NCI-H1092 treated with DMSO at 0.1 percent for 48 hours (cell line): ENCODE results near the gene NT5DC4.

Source experiments
- DNase-seq: peaks from one replicate; lab custom pipeline; 2025; lab: John Stamatoyannopoulos, UW

The NT5DC4 gene

GRCh38 chr2:112754564-112754963 is 33.7 kb downstream of the NT5DC4 start:
- DNase-seq, result no peak

DNA sequence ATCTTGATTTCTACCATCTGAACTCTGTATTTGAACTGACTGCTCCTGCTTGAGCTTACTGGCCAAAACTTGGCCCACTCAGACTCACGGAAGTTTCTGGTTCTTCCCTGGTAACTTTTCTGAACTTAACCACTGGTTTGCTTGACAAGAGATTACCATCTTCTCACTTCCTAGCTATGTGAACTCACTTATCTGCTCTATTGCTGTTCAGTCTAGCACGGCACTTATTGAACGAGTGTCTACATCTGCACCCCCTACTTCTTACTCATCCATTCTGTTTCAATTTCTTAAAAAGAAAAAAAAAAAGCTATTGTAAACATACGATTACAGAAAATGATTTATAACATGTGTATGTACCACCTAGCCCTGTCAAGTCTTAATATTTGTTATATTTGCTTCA is 34.6 kb downstream of the NT5DC4 start:
- no peak for DNase-seq

DNA sequence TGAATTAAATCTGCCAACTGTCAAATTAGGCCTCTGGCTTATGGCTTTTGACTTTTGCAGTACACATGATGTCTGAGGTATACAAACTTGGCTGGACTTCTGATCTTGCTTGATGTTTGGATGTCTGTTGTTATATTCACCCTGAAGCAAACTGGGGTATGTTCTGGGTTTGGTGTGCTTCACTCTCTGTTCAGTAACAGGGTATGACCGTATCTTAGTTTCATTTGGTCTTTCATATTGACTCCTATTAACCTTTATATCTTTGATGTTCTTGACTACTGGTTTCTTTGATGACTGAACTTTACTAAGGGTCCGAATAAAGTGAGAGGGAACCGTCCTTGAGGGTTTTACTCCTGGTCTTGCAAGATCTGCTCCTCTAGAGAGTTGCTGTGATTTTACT is 35.4 kb downstream of the NT5DC4 start:
- DNase-seq, result no peak

- no peak for DNase-seq
Observed at GRCh38 chr2:112757265-112757664, 36.4 kb downstream of the NT5DC4 start.

GRCh38 chr2:112758711-112759110 is 37.9 kb downstream of the NT5DC4 start:
- no peak for DNase-seq

DNA sequence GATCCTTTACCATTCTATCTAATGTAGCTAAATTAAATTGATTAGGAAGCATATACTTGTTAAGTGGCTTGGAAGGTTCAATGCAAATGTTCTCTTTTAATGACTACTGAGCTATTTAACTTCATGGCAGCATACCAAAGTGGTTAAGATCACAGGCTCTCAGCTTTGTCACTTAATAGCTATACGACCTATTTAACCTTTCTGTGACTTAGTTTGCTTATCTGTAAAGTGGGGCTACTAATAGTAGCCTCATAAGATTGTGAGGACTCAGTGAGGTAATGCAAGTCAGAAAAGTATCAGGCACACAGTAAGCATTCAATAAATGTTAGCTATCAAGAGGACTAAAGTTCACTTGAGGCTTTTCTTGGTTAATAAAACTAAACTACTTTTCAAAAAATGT is 39.3 kb downstream of the NT5DC4 start:
- no peak for DNase-seq

DNA sequence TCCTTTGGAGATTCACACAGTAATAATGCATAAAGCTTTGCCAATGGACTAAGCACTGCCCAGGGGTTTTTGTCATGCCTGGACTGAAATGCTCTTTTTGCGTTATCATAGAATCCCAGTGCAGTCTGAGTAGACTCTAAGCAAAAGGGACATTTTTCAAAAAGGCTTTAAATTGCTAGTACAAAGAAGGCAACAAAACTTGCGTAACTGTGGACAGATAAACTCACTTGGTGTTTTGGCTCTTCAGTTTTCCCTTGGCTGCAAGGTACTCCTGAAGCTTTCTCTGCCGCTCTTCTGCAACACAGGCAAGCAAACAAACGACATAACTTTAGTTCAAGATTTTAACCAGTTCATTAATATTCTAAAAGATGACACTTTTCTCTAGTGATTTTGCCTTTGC is 41.5 kb downstream of the NT5DC4 start:
- no peak for DNase-seq

DNA sequence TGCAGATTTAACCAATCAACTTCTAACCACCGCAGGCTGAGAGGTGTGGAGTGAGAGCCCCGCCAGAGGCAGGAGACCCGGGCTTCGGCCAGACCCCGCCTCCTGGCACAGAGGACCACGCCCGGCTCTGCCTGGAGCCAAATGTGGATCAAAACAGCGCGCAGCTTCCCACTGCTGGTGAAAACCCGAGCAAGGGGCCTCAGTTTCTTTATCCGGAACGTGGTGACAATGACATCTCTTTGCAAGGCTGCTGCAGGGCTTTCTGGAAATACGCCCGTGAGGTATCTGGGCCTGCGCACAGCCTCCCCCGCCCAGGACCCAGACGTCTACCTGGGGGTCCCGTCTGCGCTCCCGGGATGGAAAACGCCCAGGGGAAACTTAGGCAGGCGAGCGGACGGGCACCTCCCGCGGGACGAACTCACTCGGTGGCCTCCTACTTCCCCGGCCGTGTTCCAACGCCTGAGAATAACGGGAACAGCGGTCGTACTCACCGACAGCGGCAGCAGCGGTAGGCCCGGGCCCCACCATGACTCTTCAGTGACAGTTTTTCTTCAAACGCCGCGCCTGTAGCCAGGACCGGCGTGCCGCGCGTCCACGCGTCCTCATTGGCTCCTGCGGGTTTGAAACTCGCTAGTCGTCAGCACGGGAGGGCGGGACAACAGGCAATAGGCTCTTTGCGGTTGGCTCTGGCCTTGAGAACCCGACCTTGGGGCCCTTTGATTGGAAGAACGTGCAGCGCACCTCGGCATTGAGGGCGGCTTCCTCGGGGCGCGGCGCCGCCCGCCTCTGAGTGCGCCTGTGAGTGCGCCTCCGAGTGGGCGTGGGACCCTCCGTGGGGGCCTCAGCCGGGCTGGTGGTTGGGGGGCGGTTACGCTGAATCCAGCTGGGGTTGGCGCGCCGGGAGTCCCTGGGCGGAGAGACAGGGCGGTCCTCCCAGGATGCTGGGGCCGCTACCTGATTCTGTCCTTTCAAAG is 43.5 kb downstream of the NT5DC4 start, which contains the start of gene CKAP2L:
Gene CKAP2L (minus strand): TSS at position 539 of the 974 bp plus-strand sequence. CDS start 11 bp downstream, at position 528.
- peak; percentile 93 for DNase-seq

DNA sequence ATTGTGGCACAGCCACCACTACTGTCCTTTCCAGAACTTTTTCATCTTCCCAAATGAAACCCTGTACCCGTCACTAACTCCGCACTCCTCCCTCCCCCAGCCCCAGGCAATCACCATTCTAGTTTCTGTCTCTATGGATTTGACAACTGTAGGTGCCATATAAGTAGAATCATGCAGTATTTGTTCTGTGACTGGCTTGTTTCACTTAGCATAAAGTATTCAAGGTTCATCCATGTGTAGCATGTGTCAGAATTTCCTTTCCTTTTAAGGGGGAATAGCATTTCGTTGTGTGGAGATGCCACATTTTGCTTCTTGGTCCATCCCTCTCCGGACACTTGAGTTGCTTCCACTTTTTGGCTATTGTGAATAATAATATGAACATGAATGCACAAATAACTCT is 44.4 kb downstream of the NT5DC4 start:
- DNase-seq, result no peak

DNA sequence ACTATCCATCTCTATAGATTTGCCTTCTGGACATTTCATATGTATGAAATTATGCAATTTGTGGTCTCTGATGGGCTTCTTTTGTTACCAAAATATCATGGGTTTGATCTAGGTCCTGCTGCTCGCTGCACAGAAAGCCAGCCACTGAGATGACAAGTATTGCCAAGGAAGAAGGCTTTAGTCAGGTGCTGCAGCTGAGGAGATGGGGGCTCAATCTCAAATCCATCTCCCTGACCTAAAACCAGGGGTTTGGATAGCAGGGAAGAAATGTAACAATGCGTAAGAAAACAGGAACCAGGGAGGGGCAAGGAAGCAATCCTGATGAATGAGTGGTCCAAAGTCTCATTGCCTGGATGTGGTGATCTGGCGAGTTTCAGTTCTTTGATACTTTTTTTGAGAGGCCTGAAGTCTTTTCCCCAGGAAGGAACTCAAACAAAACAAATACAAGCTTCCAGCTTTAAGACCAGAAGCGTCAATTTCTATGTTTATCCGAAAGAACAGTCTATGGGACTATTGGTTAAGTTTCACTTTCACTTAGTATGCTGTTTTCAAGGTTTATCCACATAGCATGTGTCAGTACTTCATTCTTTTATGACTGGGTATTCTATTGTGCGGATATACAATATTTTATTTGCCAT is 47.0 kb downstream of the NT5DC4 start:
- DNase-seq, result no peak

DNA sequence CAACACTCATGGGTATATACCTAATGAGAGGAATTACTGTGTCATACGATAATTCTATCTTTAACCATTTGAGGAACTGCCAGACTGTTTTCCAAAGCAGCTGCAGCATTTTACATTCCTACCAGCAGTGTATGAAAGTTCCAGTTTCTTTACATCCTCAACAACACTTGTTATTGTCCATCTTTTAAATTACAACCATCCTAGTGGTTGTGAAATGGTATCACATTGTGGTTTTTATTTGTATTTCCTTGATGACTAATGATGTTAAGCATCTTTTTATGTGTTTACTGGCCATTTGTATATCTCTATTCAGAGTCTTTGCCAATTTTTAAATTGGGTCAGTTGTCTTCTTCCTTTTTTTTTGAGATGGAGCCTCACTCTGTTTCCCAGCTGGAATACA is 47.6 kb downstream of the NT5DC4 start:
- DNase-seq, result no peak

- DNase-seq, result no peak
Observed at GRCh38 chr2:112772322-112772721, 51.5 kb downstream of the NT5DC4 start.

- DNase-seq, result no peak
Observed at GRCh38 chr2:112772911-112773475, 52.2 kb downstream of the NT5DC4 start.

DNA sequence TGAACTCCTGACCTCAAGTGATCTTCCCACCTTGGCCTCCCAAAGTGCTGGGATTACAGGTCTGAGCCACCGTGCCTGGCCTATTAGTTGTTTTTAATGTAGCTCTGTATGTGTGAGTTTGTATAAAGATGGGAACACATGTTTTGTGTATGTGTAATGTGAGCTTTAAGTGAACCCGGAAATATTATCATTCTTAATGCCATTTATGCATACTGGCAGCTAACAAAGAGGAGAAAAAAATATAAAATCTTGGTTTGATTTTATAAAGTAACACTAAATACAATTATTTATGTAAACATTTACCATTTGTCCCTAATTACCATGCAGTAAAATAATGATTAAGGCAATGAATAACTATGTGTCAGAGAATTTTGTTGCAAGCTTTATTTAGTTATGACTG is 52.7 kb downstream of the NT5DC4 start:
- DNase-seq, result no peak

DNA sequence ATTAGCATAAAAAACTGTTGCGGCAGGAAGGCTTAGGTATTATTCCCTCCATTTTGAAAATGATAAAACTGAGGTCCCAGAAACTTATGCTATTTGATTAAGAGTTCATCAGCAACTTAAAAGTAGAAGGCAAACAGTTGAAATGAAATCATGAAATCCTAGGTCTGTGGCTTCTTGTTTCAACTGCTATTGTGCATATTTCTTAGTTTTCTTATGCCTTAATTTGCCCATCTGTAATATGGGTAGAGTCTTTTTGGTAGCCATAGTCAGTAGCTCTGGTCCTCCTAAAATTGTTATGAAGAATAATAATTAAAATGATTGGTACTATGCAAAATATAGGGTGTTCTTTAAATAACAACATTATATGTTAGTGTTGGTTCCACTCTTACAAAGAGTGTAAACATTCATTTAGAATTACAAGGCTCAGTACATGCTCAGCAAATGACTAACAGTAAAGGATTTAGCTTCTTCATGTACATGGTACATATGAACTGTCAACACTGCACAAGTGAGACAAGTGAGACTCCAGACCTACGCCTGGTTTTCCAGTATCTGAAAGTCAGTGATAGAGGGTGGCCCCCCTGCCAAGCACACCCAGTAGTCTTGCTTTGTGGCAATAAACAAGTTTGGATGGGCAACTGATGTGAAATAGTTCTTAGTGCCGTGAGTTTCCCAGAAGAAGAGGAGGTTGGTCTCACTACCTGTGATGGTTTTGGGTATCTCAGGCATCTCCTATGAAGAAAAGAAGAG is 53.9 kb downstream of the NT5DC4 start:
- no peak for DNase-seq

GRCh38 chr2:112776113-112776512 is 55.3 kb downstream of the NT5DC4 start:
- no peak for DNase-seq

DNA sequence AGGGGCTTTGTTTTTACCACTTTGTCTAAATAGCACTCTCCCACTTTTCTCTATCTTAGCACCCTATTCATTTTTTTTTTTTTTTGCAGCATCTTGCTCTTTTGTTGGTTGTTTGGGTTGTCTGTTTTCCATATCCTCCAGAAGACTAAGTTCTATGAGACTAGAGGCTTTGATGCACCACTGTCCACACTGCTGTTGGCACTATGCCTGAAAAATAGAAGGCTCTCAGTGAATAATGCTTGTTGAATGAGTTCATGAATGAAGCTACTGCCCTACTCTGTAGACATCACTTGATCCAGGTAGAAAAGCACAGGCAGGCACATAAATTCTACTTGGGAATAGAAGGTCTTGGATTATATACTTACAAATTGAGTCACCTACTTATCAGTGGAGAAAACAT is 56.2 kb downstream of the NT5DC4 start:
- no peak for DNase-seq

- no peak for DNase-seq
Observed at GRCh38 chr2:112779598-112779997, 58.8 kb downstream of the NT5DC4 start.

- DNase-seq, result no peak
Observed at GRCh38 chr2:112782234-112782799, 61.5 kb downstream of the NT5DC4 start.

GRCh38 chr2:112783187-112783714 is 62.4 kb downstream of the NT5DC4 start:
- DNase-seq, result no peak
